ENCODE data around the gene SNF8. TPM values are rescaled to one million over a fixed set of nuclear protein-coding genes. Genes with fewer than 3 reads are reported as not detected.
A peak's percentile ranks its signal among the peaks of the same experiment; 100 is the strongest.

The SNF8 gene, protein sequence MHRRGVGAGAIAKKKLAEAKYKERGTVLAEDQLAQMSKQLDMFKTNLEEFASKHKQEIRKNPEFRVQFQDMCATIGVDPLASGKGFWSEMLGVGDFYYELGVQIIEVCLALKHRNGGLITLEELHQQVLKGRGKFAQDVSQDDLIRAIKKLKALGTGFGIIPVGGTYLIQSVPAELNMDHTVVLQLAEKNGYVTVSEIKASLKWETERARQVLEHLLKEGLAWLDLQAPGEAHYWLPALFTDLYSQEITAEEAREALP
- 75.4 TPM for polyA plus RNA-seq (2012; ENCODE audit: missing spikeins)

GRCh38 chr17:48944515-48945260 lies at the start of gene SNF8:
Gene SNF8 (minus strand): TSS chr17:48944842. CDS start chr17:48944734, 108 bp downstream.
- no peak; the same call in none of the 2 replicates for TF ChIP-seq POLR2A (IDR thresholded peaks at IDR 0.05; ENCODE audit: low read depth, low read length)
- TF ChIP-seq TAF1 (IDR thresholded peaks at IDR 0.05; ENCODE audit: borderline replicate concordance, low read depth, low read length): peak; percentile 80
- TF ChIP-seq POLR2AphosphoS5 (IDR thresholded peaks at IDR 0.05; ENCODE audit: low read depth, low read length): peak; percentile 80
- FAIRE-seq (peak; percentile 87), DNase-seq (ENCODE audit: insufficient read length) (peak; percentile 98)

- no peak for FAIRE-seq
Observed at GRCh38 chr17:48993951-48994350, 49.3 kb upstream of the SNF8 start.

GRCh38 chr17:48993305-48993704 lies 48.7 kb upstream of the SNF8 start:
- DNase-seq (ENCODE audit: insufficient read length) (no peak), FAIRE-seq (no peak)
- TF ChIP-seq POLR2AphosphoS5 (IDR thresholded peaks at IDR 0.05; ENCODE audit: low read depth, low read length) (no peak), POLR2A (IDR thresholded peaks at IDR 0.05; ENCODE audit: low read depth, low read length) (no peak), TAF1 (IDR thresholded peaks at IDR 0.05; ENCODE audit: borderline replicate concordance, low read depth, low read length) (no peak)

More at GRCh38 chr17:48993951-48994350, 49.3 kb upstream of the SNF8 start:
- no peak for TF ChIP-seq POLR2AphosphoS5 (IDR thresholded peaks at IDR 0.05; ENCODE audit: low read depth, low read length)
- no peak for TF ChIP-seq POLR2A (IDR thresholded peaks at IDR 0.05; ENCODE audit: low read depth, low read length)
- no peak for TF ChIP-seq TAF1 (IDR thresholded peaks at IDR 0.05; ENCODE audit: borderline replicate concordance, low read depth, low read length)
- no peak for DNase-seq (ENCODE audit: insufficient read length)

DNA sequence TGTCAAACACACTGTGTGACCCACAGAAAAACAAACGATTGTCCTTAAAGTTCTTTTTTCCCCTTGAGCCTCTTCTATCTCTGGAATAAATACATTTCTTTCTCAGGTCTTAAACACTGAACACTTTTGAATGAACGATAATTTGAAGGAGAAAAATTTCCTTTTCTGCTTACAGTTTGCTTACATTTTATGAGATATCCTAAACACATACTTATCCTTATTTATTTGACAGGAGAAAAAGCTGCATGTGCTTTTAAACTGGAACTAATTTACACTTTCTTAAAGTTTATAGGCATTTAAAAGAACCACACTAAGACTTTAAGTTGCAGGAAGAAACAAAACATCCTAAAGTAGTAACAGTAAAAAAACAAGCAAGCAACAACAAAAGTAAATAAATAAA lies 47.8 kb upstream of the SNF8 start:
- DNase-seq (ENCODE audit: insufficient read length): no peak
- no peak for FAIRE-seq
- TF ChIP-seq TAF1 (IDR thresholded peaks at IDR 0.05; ENCODE audit: borderline replicate concordance, low read depth, low read length) (no peak), POLR2A (IDR thresholded peaks at IDR 0.05; ENCODE audit: low read depth, low read length) (no peak), POLR2AphosphoS5 (IDR thresholded peaks at IDR 0.05; ENCODE audit: low read depth, low read length) (no peak)

GRCh38 chr17:48990882-48991357 lies 46.3 kb upstream of the SNF8 start:
- no peak for DNase-seq (ENCODE audit: insufficient read length)
- no peak for TF ChIP-seq POLR2A (IDR thresholded peaks at IDR 0.05; ENCODE audit: low read depth, low read length)
- no peak for TF ChIP-seq POLR2AphosphoS5 (IDR thresholded peaks at IDR 0.05; ENCODE audit: low read depth, low read length)
- no peak for TF ChIP-seq TAF1 (IDR thresholded peaks at IDR 0.05; ENCODE audit: borderline replicate concordance, low read depth, low read length)
- FAIRE-seq: no peak

DNA sequence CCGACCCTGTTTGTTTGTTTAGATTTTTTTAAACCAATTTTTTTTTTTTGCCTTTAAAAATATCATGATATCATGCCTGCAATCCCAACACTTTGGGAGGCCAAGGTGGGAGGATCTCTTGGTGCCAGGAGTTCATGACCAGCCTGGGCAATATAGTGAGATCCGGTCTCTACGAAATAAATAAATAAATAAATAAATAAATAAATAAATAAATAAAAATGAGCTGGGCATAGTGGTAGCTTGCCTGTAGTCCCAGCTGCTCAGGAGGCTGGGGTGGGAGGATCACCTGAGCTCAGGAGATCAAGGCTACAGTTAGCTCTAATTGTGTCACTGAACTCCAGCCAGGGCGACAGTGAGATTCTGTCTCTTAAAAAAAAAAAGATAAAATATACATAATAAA lies 44.5 kb upstream of the SNF8 start:
- TF ChIP-seq POLR2AphosphoS5 (IDR thresholded peaks at IDR 0.05; ENCODE audit: low read depth, low read length): no peak
- TF ChIP-seq TAF1 (IDR thresholded peaks at IDR 0.05; ENCODE audit: borderline replicate concordance, low read depth, low read length): no peak
- TF ChIP-seq POLR2A (IDR thresholded peaks at IDR 0.05; ENCODE audit: low read depth, low read length): no peak
- no peak for DNase-seq (ENCODE audit: insufficient read length)
- no peak for FAIRE-seq

DNA sequence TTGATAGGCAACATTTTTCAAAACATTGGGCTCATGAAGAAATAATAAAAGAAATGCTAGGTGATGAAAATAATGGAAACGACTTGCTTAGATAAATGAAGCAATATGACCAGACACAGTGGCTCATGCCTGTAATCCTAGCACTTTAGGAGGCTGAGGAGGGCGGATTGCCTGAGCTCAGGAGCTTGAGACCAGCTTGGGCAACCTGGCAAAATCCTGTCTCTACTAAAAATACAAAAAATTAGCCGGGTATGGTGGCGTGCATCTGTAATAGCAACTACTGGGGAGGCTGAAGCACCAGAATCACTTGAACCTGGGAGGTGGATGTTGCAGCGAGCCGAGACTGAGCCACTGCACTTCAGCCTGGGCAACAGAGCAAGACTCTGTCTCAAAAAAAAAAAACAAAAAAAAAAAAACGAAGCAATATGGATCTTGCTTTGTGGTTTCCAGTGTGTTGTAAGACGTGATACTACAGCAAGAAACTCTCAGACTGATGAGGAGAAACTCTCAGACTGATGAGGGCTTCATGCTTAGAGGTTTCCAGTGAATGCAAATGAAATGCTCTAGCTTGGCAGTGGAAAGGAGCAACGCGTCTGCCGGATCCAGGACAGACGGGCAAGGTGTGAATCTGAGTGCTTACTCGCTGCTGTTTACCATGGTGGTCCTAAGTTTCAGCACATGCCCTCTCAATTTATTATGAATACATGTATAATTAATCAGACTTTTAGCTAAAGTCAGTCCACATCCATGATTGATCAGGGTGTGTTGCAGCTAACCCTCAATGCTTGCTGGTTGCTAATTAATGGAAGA lies 41.0 kb upstream of the SNF8 start:
- TF ChIP-seq POLR2AphosphoS5 (IDR thresholded peaks at IDR 0.05; ENCODE audit: low read depth, low read length): no peak
- no peak for DNase-seq (ENCODE audit: insufficient read length)
- FAIRE-seq: no peak

DNA sequence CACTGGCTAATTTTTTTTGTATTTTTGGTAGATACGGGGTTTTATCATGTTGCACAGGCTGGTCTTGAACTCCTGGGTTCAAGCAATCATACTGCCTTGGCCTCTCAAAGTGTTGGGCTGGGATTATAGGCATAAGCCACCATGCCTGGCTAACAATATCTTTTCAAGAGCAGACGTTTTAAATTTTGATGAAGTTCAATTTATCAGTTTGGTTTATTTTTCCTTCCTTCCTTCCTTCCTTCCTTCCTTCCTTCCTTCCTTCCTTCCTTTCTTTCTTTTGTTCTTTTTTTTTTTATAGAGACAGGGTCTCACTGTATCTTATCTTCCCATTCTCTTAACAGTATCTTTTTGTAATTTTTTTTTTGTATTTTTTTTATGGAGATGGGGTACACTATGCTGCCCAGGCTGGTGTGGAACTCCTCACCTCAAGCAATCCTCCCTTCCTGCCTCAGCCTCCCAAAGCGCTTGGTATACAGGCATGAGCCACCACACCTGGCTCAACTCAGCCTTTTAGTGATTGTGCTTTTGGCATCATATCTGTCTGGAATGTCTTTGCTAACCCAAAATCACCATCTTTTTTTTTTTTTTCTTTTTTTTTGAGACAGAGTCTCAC lies 37.4 kb upstream of the SNF8 start:
- DNase-seq (ENCODE audit: insufficient read length): no peak
- no peak for TF ChIP-seq TAF1 (IDR thresholded peaks at IDR 0.05; ENCODE audit: borderline replicate concordance, low read depth, low read length)
- no peak for TF ChIP-seq POLR2AphosphoS5 (IDR thresholded peaks at IDR 0.05; ENCODE audit: low read depth, low read length)
- TF ChIP-seq POLR2A (IDR thresholded peaks at IDR 0.05; ENCODE audit: low read depth, low read length): no peak
- FAIRE-seq: no peak

DNA sequence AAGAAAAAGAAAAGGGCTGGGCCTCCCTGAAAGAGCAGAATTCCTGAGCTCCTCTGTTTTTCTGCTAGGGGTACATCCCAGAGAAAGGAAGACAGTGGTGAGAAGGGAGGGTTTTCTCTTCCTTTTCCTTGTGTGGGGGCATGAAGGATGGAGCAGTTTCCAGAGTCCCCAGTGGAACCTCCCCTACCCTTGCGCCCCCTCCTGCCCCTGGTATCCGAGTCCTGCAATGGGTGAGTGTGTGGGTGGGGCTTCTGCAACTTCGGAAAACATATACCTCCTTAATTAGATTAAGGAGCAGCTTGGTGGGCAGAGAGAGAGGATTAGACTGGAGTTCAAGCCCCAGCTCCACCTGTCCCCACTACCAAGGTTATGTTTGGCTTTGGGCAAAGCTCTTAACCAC lies 29.2 kb upstream of the SNF8 start:
- no peak for TF ChIP-seq TAF1 (IDR thresholded peaks at IDR 0.05; ENCODE audit: borderline replicate concordance, low read depth, low read length)
- no peak for TF ChIP-seq POLR2AphosphoS5 (IDR thresholded peaks at IDR 0.05; ENCODE audit: low read depth, low read length)
- no peak for TF ChIP-seq POLR2A (IDR thresholded peaks at IDR 0.05; ENCODE audit: low read depth, low read length)
- no peak for FAIRE-seq

GRCh38 chr17:48972749-48973097 lies 28.1 kb upstream of the SNF8 start:
- DNase-seq (ENCODE audit: insufficient read length) (no peak), FAIRE-seq (no peak)
- TF ChIP-seq TAF1 (IDR thresholded peaks at IDR 0.05; ENCODE audit: borderline replicate concordance, low read depth, low read length) (no peak), POLR2AphosphoS5 (IDR thresholded peaks at IDR 0.05; ENCODE audit: low read depth, low read length) (no peak), POLR2A (IDR thresholded peaks at IDR 0.05; ENCODE audit: low read depth, low read length) (no peak)

More for the DNA sequence above, 29.2 kb upstream of the SNF8 start:
- no peak for DNase-seq (ENCODE audit: insufficient read length)

Measured in GM12892 (cell line).